Smooth muscle cell of the brain vasculature (primary cell): ENCODE data around the gene ADPGK.

Experiments used
- DNase-seq: peaks from one replicate; pipeline ENCODE4 v3.0.0-alpha.2; 2012; ENCODE audit warnings: low read depth, low spot score

ADPGK gene

GRCh38 chr15:72790302-72790910 is 6.8 kb upstream of the ADPGK start:
- no peak for DNase-seq

GRCh38 chr15:72787526-72787925 is 4.0 kb upstream of the ADPGK start:
- DNase-seq, result no peak

- no peak for DNase-seq
These were observed 3.3 kb upstream of the ADPGK start for GRCh38 chr15:72786676-72787345.

GRCh38 chr15:72786242-72786641 is 2.7 kb upstream of the ADPGK start:
- DNase-seq, result no peak

- DNase-seq, result no peak
These were observed 2.3 kb upstream of the ADPGK start for GRCh38 chr15:72785841-72786240.

- peak; percentile 63 for DNase-seq
These were observed 1.9 kb upstream of the ADPGK start for GRCh38 chr15:72785432-72785831.

GRCh38 chr15:72784456-72784876 is 908 bp upstream of the ADPGK start:
- DNase-seq, result no peak

GRCh38 chr15:72783004-72783639 is 436 bp downstream of the ADPGK start:
- no peak for DNase-seq

- no peak for DNase-seq
These were observed 1.1 kb downstream of the ADPGK start for GRCh38 chr15:72782274-72783003.

GRCh38 chr15:72781631-72782030 is 1.9 kb downstream of the ADPGK start:
- DNase-seq, result no peak

- no peak for DNase-seq
These were observed 4.8 kb downstream of the ADPGK start for GRCh38 chr15:72778796-72779195.

- DNase-seq, result no peak
These were observed 8.7 kb downstream of the ADPGK start for GRCh38 chr15:72774696-72775383.

GRCh38 chr15:72771329-72771725 is 12.2 kb downstream of the ADPGK start:
- DNase-seq, result no peak

GRCh38 chr15:72770673-72771328 is 12.8 kb downstream of the ADPGK start:
- DNase-seq, result no peak

GRCh38 chr15:72766780-72767179 is 16.8 kb downstream of the ADPGK start:
- no peak for DNase-seq

GRCh38 chr15:72766025-72766424 is 17.5 kb downstream of the ADPGK start:
- DNase-seq, result no peak

- no peak for DNase-seq
These were observed 18.9 kb downstream of the ADPGK start for GRCh38 chr15:72764656-72765055.

GRCh38 chr15:72760590-72761260 is 22.8 kb downstream of the ADPGK start:
- no peak for DNase-seq

GRCh38 chr15:72758182-72758581 is 25.4 kb downstream of the ADPGK start:
- peak; percentile 65 for DNase-seq

- no peak for DNase-seq
These were observed 29.5 kb downstream of the ADPGK start for GRCh38 chr15:72754096-72754495.
